GM21723 (cell line): Measurements from ENCODE around the gene PRR19.

ENCODE experiments used
- ATAC-seq: cut with Tn5 transposase; IDR thresholded peaks from one replicate; pipeline ENCODE4 v1.9.1; 2021; ENCODE audit warnings: mild to moderate bottlenecking, moderate library complexity; ENCODE audit not compliant: unreplicated experiment

The PRR19 gene

DNA sequence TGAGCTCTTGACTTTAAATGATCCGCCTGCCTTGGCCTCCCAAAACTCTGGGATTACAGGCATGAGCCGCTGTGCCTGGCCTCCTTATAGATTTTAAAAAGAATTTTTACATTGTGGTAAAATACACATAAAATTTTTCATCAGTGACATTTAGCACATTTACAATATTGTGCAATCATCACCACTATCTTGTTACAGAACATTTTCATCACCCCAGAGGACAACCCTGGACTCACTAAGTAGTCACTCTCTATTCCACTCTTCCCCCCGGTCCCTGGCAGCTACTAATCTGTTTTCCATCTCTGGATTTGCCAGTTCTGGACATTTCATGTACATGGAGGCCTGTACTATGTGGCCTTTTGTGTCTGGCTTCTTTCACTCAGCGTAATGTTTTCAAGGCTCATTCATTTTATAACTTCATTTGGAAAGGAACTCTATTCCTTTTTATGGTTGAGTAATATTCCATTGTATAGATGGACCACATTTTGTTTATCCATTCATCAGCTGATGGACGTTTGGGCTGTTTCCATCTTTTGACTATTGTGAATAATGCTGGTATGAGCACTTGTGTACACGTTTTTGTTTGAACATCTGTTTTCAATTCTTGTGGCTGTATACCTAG, 43.4 kb downstream of the PRR19 start:
- ATAC-seq, result no peak

DNA sequence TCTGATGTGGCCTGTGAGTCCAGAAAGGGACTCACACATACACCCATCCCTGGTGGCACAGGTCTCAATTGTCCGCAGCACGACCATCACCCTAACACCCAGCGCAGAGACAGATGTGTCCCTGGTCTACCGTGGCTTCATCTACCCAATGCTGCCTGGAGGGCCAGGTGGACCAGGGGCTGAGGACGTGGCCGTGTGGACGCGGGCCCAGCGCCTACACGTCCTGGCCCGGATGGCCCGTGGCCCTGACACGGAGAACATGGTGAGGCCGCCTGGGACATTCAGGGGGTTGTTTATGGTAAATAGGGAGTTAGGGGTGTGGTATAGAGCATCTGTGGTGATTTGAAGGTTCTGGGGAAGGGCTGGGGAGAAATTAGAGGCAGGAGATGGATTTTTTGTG, 46.3 kb downstream of the PRR19 start:
- no peak for ATAC-seq

DNA sequence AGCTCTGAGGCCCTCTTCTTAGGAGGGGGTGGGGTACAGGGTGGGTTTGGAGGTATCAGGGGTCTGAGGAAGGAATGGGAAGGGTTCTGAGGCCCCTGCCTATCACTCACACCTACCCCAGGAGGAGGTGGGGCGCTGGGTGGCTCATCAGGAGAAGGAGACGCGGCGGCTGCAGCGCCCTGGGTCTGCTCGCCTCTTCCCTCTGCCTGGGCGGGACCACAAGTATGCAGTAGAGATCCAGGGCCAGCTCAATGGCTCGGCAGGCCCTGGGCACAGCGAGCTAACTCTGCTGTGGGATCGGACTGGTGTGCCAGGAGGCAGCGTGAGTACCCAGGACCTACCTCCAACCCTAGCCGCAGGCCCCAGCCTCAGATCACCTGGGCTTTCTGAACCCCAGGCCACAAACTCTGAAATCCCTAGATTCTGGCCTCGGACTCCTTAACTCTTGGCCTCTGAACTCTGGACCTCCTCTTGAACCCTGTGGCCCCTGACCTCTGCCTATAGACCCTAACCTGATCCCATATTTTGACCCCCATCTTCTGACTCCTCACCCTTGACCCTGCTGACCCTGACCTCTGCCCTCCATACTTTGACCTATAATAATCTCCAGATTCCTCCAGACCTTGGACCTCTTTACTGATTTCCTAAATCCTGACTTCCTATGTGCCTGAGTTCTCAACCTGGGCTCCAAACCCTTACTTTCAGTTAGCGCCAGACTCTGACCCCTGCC, 47.6 kb downstream of the PRR19 start:
- no peak for ATAC-seq

DNA sequence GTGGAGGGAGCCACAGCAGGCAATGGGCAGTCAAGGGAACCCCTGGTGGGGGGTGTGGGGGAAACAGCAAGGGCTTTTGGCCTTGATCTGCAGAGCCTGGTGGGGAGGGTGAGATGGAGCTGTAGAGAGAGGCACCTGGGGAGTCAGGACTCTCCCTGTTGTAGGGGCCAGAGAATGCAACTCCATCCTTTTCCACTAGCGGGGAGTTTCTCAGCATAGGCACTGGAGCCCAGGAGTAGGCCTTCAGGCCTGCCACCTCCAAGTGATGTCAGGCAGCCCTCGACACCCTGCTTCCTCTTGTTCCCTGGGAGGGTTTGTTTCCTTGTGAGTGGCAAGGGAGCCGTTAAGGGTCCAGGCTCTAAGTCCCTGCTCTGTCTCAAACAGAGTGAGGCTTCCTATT, 48.5 kb downstream of the PRR19 start:
- ATAC-seq, result no peak

DNA sequence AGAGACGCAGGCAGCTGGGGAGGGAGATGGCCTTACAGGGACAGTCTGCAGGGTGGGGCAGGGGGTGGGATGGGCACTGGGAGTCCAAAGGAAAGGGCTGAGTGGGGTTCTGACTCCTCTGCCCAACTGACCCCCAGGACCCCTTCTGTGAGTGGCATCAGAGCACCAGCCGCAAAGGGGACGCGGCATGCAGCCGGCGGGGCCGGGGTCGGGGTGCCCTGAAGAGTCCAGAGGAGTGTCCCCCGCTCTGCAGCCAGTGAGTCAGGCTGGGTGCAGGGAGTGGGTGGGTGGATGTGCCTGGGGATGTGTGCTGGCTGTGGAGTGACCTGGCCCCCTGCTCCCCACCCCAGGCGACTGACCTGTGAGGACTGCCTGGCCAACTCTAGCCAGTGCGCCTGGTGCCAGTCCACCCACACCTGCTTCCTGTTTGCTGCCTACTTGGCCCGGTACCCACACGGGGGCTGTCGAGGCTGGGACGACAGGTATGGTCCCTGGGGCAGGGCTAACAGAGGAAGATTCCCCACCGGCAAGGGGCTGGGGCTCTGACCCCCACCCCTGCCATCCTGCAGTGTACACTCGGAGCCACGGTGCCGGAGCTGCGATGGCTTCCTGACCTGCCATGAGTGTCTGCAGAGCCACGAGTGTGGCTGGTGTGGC, 49.3 kb downstream of the PRR19 start:
- no peak for ATAC-seq

DNA sequence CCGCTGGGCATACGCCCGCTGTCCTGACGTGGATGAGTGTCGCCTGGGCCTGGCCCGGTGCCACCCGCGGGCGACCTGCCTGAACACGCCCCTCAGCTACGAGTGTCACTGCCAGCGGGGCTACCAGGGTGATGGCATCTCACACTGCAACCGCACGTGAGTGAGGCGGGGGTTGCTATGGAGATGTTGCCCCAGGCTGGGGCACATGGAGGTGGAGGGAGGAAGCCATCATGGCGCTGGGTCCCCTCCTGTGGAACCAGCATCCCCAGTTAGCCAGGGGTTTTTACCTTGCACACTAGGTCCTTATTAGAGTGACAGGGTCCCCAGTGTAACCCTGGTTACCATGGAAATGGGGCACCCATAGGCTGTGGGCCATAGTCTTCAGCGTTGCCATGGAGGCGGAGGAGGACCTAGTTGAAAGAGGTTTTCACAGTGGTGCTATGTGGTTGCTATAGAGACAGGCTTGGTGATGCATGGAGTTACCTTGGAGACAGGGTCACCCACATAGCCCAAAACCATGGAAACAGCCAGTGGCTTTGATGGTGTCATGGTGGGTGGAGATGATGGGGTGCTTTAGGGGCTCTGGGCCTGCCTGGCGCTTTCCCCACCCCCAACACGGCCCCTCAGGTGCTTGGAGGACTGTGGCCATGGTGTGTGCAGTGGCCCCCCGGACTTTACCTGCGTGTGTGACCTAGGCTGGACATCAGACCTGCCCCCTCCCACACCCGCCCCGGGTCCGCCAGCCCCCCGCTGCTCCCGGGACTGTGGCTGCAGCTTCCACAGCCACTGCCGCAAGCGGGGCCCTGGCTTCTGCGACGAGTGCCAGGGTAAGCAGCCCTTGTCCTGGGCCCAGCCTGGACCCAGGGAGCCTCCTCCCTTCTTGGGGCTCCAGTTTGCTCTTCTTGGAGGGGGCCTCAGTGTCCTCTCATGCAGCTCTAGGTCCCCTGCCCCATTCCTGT, 50.6 kb downstream of the PRR19 start:
- no peak for ATAC-seq

DNA sequence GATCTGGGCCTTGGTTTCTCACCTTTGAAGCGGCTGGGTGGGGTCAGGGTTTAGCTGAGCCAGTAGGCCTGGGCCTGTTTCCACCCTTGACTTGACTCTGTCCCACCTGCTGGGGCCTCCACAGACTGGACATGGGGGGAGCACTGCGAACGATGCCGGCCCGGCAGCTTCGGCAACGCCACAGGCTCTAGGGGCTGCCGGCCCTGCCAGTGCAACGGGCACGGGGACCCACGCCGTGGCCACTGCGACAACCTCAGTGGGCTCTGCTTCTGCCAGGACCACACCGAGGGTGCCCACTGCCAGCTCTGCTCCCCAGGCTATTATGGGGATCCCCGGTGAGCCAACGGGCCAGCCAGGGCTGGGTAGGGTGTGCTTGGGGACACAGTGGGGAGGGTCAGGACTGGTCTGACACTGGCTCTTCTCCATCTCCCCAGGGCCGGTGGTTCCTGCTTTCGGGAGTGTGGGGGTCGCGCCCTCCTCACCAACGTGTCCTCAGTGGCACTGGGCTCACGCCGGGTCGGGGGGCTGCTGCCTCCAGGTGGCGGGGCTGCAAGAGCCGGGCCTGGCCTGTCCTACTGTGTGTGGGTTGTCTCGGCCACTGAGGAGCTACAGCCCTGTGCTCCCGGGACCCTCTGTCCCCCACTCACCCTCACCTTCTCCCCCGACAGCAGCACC, 51.5 kb downstream of the PRR19 start:
- no peak for ATAC-seq

DNA sequence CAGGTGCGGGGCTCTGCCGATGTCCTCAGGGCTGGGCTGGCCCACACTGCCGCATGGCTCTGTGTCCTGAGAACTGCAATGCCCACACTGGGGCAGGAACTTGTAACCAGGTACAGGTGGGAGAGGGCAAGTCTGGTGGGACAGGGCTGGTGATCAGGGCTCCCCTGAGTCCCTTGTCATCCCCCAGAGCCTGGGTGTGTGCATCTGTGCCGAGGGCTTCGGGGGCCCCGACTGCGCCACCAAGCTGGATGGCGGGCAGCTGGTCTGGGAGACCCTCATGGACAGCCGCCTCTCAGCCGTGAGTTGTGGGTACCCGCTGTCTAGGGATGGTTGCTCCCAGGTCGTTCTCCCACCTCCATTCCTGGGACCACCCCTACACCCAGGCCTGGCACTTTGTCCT, 54.0 kb downstream of the PRR19 start:
- ATAC-seq, result no peak

DNA sequence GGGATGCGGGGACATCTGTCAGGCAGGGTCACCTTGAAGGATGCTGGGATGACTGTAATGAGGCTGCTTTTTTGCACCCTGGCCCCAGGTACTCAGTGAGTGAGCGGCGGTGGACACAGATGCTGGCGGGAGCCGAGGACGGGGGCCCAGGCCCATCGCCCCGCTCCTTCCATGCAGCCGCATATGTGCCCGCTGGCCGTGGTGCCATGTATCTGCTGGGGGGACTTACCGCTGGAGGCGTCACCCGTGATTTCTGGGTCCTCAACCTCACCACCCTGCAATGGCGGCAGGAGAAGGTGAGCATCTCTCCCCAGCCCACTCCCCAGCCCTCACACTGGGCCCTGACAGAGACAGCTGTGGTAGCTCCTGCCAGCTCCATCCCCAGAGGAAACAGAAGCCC, 54.8 kb downstream of the PRR19 start:
- ATAC-seq, result no peak

DNA sequence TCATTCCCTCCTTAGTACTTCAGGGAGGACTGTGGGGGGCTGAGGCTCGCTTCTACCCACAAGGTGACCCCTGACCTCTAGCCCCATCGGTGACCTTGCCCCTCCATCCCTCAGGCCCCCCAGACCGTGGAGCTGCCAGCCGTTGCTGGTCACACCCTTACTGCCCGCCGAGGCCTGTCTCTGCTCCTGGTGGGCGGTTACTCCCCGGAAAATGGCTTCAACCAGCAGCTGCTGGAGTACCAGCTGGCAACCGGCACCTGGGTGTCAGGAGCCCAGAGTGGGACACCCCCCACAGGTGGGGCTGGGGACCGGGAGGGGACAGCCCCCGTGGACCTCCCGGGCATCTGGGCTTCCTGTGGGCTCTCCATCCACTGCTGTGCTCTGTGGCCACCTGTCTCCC, 55.4 kb downstream of the PRR19 start:
- no peak for ATAC-seq
